ENCODE data around the gene CDKL5.

DNA sequence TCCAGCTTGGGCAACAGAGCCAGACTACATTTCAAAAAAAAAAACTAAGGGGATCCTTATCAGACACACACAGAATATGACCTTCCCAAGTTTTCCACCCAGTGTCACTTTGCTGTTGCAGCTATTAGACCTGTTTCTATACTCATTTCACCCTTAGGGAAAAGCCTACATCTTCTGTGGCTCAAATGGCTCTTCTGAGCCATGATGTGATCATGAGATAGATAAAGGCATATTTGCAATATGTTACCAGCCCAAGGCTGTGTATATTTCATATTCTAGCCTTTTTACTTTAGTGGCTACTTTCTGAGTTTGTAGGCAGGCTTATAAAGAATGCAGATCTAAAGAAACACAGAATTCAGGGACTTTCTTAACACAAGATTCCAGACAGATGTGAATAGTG, 227.2 kb downstream of the CDKL5 start:
- TF ChIP-seq FOXM1 (IDR thresholded peaks at IDR 0.05; ENCODE audit: borderline replicate concordance) (no peak), ZNF384 (IDR thresholded peaks at IDR 0.05) (no peak), SUZ12 (IDR thresholded peaks at IDR 0.05) (no peak), ELF4 (IDR thresholded peaks at IDR 0.05) (no peak), TARDBP (IDR thresholded peaks at IDR 0.05) (no peak), LEF1 (IDR thresholded peaks at IDR 0.05; ENCODE audit: borderline replicate concordance) (no peak), SP1 (IDR thresholded peaks at IDR 0.05) (no peak), FOXA1 (IDR thresholded peaks at IDR 0.05) (no peak), FOXK2 (IDR thresholded peaks at IDR 0.05) (no peak), L3MBTL2 (conservative IDR thresholded peaks at IDR 0.05) (no peak), ARNT (IDR thresholded peaks at IDR 0.05) (no peak), NFRKB (IDR thresholded peaks at IDR 0.05) (no peak), BHLHE40 (IDR thresholded peaks at IDR 0.05; ENCODE audit: borderline replicate concordance) (no peak)
